HepG2 (cell line): ENCODE data around the gene GPATCH3. TPM values are rescaled to one million over a fixed set of nuclear protein-coding genes. Genes with fewer than 3 reads are reported as not detected.

ENCODE experiments used
- MATR3 ChIP-seq: sonication (generic); formaldehyde crosslinking; IDR thresholded peaks from 2 replicates; pipeline ENCODE4 v1.4.0; 2020; ENCODE audit warnings: missing genetic modification reagents
- NFKBIZ ChIP-seq: IDR thresholded peaks from 2 replicates; pipeline ENCODE4 v1.6.1; 2018; ENCODE audit warnings: missing genetic modification reagents, missing compliant biosample characterization
- PLRG1 ChIP-seq: fragments of 450-650 bp; conservative IDR thresholded peaks from 2 replicates; pipeline ENCODE4 v1.6.1; 2016
- STAT5B ChIP-seq: sonication (generic); formaldehyde crosslinking; IDR thresholded peaks from 2 replicates; pipeline ENCODE4 v1.4.0; 2020; ENCODE audit warnings: missing genetic modification reagents
- TMF1 ChIP-seq: sonication (generic); formaldehyde crosslinking; IDR thresholded peaks from 2 replicates; pipeline ENCODE4 v1.8.1; 2022; ENCODE audit warnings: low read depth, missing genetic modification reagents
- ZNF562 ChIP-seq: sonication (generic); formaldehyde crosslinking; IDR thresholded peaks from 2 replicates; pipeline ENCODE4 v1.8.0; 2022; ENCODE audit warnings: missing genetic modification reagents, borderline replicate concordance
- ZNF589 ChIP-seq: sonication (generic); formaldehyde crosslinking; conservative IDR thresholded peaks from 2 replicates; pipeline ENCODE4 v1.8.0; 2022; ENCODE audit warnings: mild to moderate bottlenecking, moderate library complexity, missing genetic modification reagents
- polyA plus RNA-seq, 8 experiments: library from polyadenylated mRNA; depleted of rRNA in 3 of 8; stranded (reverse) in 7 of 8; unstranded in 1 of 8; fragments of >200 nt; fragmentation: Illumina TruSeq in 4 of 8; extraction: Trizol in 4 of 8; gene quantifications; 2 replicates each; pipeline versions ENCODE4 v1.2.1 to v1.2.3, GENCODE V29; 2011 to 2016; ENCODE audit warnings: low read depth in 4 of 8, missing spikeins in 1 of 8, mixed read lengths in 1 of 8; ENCODE audit not compliant: insufficient read depth in 1 of 8
- total RNA-seq, 5 experiments: library from RNA; depleted of rRNA; stranded (reverse); fragments of >200 nt; fragmentation: Illumina TruSeq; extraction: Trizol; gene quantifications; 2 replicates each; pipeline ENCODE4 v1.2.3, GENCODE V29; 2016; ENCODE audit warnings: low read depth in 1 of 5
- TF ChIP-seq, protein P1 (sequence below): sonication (generic); formaldehyde crosslinking; IDR thresholded peaks from 2 replicates; pipeline ENCODE4 v1.5.0; 2020; ENCODE audit warnings: missing genetic modification reagents
- TF ChIP-seq, protein P2 (sequence below): sonication (generic); formaldehyde crosslinking; IDR thresholded peaks from 2 replicates; pipeline ENCODE4 v1.5.1; 2020; ENCODE audit warnings: missing genetic modification reagents, mild to moderate bottlenecking, borderline replicate concordance
- TF ChIP-seq, protein P3 (sequence below): sonication (generic); formaldehyde crosslinking; IDR thresholded peaks from 2 replicates; pipeline ENCODE4 v1.4.0; 2020; ENCODE audit warnings: missing genetic modification reagents
- TF ChIP-seq, protein P4 (sequence below): sonication (generic); formaldehyde crosslinking; IDR thresholded peaks from 2 replicates; pipeline ENCODE4 v1.4.0; 2020; ENCODE audit warnings: missing genetic modification reagents
- TF ChIP-seq, protein P5 (sequence below): sonication (generic); formaldehyde crosslinking; IDR thresholded peaks from 2 replicates; pipeline ENCODE4 v1.5.1; 2020; ENCODE audit warnings: missing genetic modification reagents, mild to moderate bottlenecking, borderline replicate concordance
- TF ChIP-seq, protein P6 (sequence below): IDR thresholded peaks from 2 replicates; pipeline ENCODE4 v1.6.1; 2016; ENCODE audit warnings: low read depth, borderline replicate concordance
- TF ChIP-seq, protein P7 (sequence below): sonication (generic); formaldehyde crosslinking; IDR thresholded peaks from 2 replicates; pipeline ENCODE4 v1.4.0; 2020; ENCODE audit warnings: mild to moderate bottlenecking, missing genetic modification reagents, borderline replicate concordance

The GPATCH3 gene
- total and polyA plus RNA-seq, 2 of the 13 experiments (the other 11 are each of a cell fraction or from before 2014, with no cell fraction given): 8.3 to 11.0 TPM

DNA sequence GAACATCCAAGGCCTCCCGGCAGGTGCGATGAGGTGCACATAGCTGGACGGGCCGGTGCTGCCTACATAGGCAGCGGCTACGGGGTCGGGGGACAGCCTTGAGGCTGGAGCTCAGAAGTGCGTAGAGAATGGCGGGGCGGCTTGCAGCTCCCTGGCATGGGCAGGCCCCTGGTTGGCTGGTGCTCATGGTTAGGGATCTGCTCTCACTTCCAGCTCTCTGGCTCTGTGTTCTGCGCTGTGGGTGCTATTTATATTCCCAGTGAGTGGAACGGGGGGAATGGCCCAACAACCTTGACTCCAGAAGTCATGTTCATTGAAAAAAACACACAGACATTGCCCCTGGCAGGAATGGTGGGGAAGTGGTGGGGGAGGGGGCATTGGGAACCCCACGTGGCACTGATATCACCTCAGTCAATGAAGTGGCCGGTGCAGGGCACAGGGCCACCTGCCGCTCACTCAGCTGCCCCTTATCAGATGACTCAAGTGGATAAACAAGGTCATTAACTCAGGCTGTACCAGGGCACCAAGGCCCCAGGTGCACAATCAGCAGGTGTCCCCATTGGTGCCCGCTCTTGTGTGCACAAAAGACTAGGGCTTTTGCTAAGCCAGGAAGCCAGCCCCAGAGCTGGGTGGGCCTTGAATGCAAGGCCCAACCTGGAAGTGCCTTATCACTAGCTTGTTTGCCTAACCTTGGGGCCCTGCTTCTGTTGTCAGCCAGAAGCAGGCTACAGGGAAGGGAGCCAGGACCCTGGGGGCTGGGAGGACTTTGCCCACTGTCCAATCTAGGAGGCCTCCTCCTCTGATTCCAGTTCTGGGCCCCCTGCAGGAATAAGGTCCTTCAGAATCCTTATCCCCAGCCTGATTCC, 13.7 kb upstream of the GPATCH3 start, which contains the start of gene NR0B2 (continued):
- no peak for TF ChIP-seq STAT5B (CRISPR knock-in tag)
- TF ChIP-seq, protein P1, sequence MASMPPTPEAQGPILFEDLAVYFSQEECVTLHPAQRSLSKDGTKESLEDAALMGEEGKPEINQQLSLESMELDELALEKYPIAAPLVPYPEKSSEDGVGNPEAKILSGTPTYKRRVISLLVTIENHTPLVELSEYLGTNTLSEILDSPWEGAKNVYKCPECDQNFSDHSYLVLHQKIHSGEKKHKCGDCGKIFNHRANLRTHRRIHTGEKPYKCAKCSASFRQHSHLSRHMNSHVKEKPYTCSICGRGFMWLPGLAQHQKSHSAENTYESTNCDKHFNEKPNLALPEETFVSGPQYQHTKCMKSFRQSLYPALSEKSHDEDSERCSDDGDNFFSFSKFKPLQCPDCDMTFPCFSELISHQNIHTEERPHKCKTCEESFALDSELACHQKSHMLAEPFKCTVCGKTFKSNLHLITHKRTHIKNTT (CRISPR knock-in tag): no peak
- TF ChIP-seq, protein P2, sequence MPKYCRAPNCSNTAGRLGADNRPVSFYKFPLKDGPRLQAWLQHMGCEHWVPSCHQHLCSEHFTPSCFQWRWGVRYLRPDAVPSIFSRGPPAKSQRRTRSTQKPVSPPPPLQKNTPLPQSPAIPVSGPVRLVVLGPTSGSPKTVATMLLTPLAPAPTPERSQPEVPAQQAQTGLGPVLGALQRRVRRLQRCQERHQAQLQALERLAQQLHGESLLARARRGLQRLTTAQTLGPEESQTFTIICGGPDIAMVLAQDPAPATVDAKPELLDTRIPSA (CRISPR knock-in tag): no peak
- TF ChIP-seq ZNF562: no peak
- peak; percentile 86 for TF ChIP-seq ZNF589 (CRISPR knock-in tag)
- TF ChIP-seq, protein P3, sequence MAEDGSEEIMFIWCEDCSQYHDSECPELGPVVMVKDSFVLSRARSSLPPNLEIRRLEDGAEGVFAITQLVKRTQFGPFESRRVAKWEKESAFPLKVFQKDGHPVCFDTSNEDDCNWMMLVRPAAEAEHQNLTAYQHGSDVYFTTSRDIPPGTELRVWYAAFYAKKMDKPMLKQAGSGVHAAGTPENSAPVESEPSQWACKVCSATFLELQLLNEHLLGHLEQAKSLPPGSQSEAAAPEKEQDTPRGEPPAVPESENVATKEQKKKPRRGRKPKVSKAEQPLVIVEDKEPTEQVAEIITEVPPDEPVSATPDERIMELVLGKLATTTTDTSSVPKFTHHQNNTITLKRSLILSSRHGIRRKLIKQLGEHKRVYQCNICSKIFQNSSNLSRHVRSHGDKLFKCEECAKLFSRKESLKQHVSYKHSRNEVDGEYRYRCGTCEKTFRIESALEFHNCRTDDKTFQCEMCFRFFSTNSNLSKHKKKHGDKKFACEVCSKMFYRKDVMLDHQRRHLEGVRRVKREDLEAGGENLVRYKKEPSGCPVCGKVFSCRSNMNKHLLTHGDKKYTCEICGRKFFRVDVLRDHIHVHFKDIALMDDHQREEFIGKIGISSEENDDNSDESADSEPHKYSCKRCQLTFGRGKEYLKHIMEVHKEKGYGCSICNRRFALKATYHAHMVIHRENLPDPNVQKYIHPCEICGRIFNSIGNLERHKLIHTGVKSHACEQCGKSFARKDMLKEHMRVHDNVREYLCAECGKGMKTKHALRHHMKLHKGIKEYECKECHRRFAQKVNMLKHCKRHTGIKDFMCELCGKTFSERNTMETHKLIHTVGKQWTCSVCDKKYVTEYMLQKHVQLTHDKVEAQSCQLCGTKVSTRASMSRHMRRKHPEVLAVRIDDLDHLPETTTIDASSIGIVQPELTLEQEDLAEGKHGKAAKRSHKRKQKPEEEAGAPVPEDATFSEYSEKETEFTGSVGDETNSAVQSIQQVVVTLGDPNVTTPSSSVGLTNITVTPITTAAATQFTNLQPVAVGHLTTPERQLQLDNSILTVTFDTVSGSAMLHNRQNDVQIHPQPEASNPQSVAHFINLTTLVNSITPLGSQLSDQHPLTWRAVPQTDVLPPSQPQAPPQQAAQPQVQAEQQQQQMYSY (CRISPR knock-in tag): no peak; the same call in 1 of the 2 replicates
- TF ChIP-seq, protein P4, sequence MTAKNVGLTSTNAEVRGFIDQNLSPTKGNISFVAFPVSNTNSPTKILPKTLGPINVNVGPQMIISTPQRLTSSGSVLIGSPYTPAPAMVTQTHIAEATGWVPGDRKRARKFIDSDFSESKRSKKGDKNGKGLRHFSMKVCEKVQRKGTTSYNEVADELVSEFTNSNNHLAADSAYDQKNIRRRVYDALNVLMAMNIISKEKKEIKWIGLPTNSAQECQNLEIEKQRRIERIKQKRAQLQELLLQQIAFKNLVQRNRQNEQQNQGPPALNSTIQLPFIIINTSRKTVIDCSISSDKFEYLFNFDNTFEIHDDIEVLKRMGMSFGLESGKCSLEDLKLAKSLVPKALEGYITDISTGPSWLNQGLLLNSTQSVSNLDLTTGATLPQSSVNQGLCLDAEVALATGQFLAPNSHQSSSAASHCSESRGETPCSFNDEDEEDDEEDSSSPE (CRISPR knock-in tag): no peak; the same call in 1 of the 2 replicates
- no peak for TF ChIP-seq PLRG1
- TF ChIP-seq, protein P5, sequence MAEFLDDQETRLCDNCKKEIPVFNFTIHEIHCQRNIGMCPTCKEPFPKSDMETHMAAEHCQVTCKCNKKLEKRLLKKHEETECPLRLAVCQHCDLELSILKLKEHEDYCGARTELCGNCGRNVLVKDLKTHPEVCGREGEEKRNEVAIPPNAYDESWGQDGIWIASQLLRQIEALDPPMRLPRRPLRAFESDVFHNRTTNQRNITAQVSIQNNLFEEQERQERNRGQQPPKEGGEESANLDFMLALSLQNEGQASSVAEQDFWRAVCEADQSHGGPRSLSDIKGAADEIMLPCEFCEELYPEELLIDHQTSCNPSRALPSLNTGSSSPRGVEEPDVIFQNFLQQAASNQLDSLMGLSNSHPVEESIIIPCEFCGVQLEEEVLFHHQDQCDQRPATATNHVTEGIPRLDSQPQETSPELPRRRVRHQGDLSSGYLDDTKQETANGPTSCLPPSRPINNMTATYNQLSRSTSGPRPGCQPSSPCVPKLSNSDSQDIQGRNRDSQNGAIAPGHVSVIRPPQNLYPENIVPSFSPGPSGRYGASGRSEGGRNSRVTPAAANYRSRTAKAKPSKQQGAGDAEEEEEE (CRISPR knock-in tag): no peak; the same call in 1 of the 2 replicates
- no peak for TF ChIP-seq MATR3
- TF ChIP-seq TMF1 (CRISPR knock-in tag): 0 out of 2 replicates have a peak, but pooled peaks have one; percentile 9
- TF ChIP-seq, protein P6, sequence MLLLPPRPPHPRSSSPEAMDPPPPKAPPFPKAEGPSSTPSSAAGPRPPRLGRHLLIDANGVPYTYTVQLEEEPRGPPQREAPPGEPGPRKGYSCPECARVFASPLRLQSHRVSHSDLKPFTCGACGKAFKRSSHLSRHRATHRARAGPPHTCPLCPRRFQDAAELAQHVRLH (CRISPR knock-in tag): peak; percentile 51
- peak; percentile 96 for TF ChIP-seq NFKBIZ
- TF ChIP-seq, protein P7, sequence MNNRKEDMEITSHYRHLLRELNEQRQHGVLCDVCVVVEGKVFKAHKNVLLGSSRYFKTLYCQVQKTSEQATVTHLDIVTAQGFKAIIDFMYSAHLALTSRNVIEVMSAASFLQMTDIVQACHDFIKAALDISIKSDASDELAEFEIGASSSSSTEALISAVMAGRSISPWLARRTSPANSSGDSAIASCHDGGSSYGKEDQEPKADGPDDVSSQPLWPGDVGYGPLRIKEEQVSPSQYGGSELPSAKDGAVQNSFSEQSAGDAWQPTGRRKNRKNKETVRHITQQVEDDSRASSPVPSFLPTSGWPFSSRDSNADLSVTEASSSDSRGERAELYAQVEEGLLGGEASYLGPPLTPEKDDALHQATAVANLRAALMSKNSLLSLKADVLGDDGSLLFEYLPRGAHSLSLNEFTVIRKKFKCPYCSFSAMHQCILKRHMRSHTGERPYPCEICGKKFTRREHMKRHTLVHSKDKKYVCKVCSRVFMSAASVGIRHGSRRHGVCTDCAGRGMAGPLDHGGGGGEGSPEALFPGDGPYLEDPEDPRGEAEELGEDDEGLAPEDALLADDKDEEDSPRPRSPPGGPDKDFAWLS (CRISPR knock-in tag): peak; percentile 98
